ENCODE results near the gene PPARA. TPM values are rescaled to one million over a fixed set of nuclear protein-coding genes. Genes with fewer than 3 reads are reported as not detected.

The PPARA gene
- total RNA-seq, 1 experiment from 2014 or later = 14.5 TPM

GRCh38 chr22:46159777-46160176 lies 9.5 kb downstream of the PPARA start (continued):
- TF ChIP-seq ZBTB33 (IDR thresholded peaks at IDR 0.05; ENCODE audit: extremely low read depth, insufficient replicate concordance, low read length) (no peak), JUND (IDR thresholded peaks at IDR 0.05) (no peak)

- intact Hi-C loops (cut with micrococcal nuclease) = no loop called here
- Histone ChIP-seq H3K79me2 (ENCODE audit: insufficient read depth, low read length) (no peaks in the 10 kb centered on the region), H3K9me2 (ENCODE audit: insufficient read depth) (no peaks in the 10 kb centered on the region), H3K4me3 (replicated peaks in 1 of 2; ENCODE audit: low read depth in 1 of 2, low read length in 2 of 2) (no peak overlapping the region), H3K27ac (ENCODE audit: low read depth, low read length) (no peak overlapping the region), H3K4me2 (ENCODE audit: low read length) (no peak overlapping the region), H3K36me3 (ENCODE audit: control insufficient read depth in 1 of 2, insufficient read depth in 2 of 2, low read length in 2 of 2) (no peaks in the 10 kb centered on the region), H3K9me3 (ENCODE audit: control insufficient read depth in 1 of 2, insufficient read depth in 1 of 2, low read depth in 1 of 2, low read length in 2 of 2) (no peaks in the 10 kb centered on the region), H4K20me1 (ENCODE audit: insufficient read depth) (no peaks in the 10 kb centered on the region), H3K4me1 (ENCODE audit: control insufficient read depth in 1 of 2, insufficient read depth in 2 of 2, low read length in 2 of 2) (peaks cover 13 to 25% of the 10 kb centered on the region in 2 experiments), H3K27me3 (ENCODE audit: insufficient read depth, low read length) (no peaks in the 10 kb centered on the region), H3K9ac (ENCODE audit: low read length) (no peak overlapping the region), H2AFZ (ENCODE audit: low read depth, low read length, poor library complexity, severe bottlenecking) (no peak overlapping the region)
- no peak for ATAC-seq
- TF ChIP-seq YY1 (IDR thresholded peaks at IDR 0.05; ENCODE audit: extremely low read depth, insufficient replicate concordance, low read depth, low read length) = no peak
- TF ChIP-seq TCF7L2 (IDR thresholded peaks at IDR 0.05; ENCODE audit: borderline replicate concordance, extremely low read depth, insufficient read depth, insufficient read length) = no peak
- no peak for TF ChIP-seq SP1 (IDR thresholded peaks at IDR 0.05; ENCODE audit: low read depth)
- TF ChIP-seq JUND (IDR thresholded peaks at IDR 0.05) = no peak
- no peak for TF ChIP-seq RAD21 (IDR thresholded peaks at IDR 0.05; ENCODE audit: low read depth)
- TF ChIP-seq ZFX (IDR thresholded peaks at IDR 0.05) = no peak
- no peak for TF ChIP-seq ZBTB33 (IDR thresholded peaks at IDR 0.05; ENCODE audit: extremely low read depth, insufficient replicate concordance, low read length)
- no peak for TF ChIP-seq POLR2AphosphoS5 (IDR thresholded peaks at IDR 0.05; ENCODE audit: low read depth, low read length)
- no peak for TF ChIP-seq MAX (IDR thresholded peaks at IDR 0.05)
- no peak for TF ChIP-seq CEBPB (IDR thresholded peaks at IDR 0.05; ENCODE audit: low read depth)
- no peak for TF ChIP-seq SRF (IDR thresholded peaks at IDR 0.05; ENCODE audit: low read depth)
- ChIA-PET POLR2A (no interaction called here), RAD21 (ENCODE audit: low non-redundant PET in 1 of 2, low total read pairs in 2 of 2, uncharacterized antibody in 2 of 2, unreplicated experiment in 2 of 2) (no interaction called here), CTCF (no interaction called here)
- no TSS peak for BruUV-seq (replicated peaks)
- no peak for DNase-seq (ENCODE audit: low read depth, low spot score)
These were observed 12.0 kb downstream of the PPARA start for GRCh38 chr22:46162285-46162684.
